Astrocyte of the cerebellum (primary cell): ENCODE measurements around the gene TEPSIN.
A peak's percentile ranks its signal among the peaks of the same experiment; 100 is the strongest.

Source experiments
- DNase-seq: peaks from one replicate; pipeline ENCODE4 v3.0.0-alpha.2; 2011; ENCODE audit warnings: low read depth
- H3K4me3 ChIP-seq: 2 replicates; pipeline ENCODE4 v1.5.1; 2011; ENCODE audit warnings: mild to moderate bottlenecking, low read depth, low read length, moderate library complexity
- CTCF ChIP-seq: IDR thresholded peaks from 2 replicates; pipeline ENCODE4 v1.5.1; 2012; ENCODE audit warnings: low read length, low read depth, moderate library complexity, mild to moderate bottlenecking; ENCODE audit errors: missing control alignments
- in situ Hi-C: cut with HindIII; loops from 2 replicates; pipeline ENCODE4 v1.10.0; 2017; ENCODE audit warnings: low sequenced_read_pairs

The TEPSIN gene

GRCh38 chr17:81261096-81261495 is 22.2 kb upstream of the TEPSIN start:
- no peak overlapping the region for H3K4me3 ChIP-seq
- DNase-seq: no peak
- TF ChIP-seq CTCF: no peak
- in situ Hi-C loops: no loop called here

- in situ Hi-C loops: no loop called here
- no peak for TF ChIP-seq CTCF
- DNase-seq: no peak
- H3K4me3 ChIP-seq: no peak overlapping the region
Observed at GRCh38 chr17:81260641-81261040, 21.8 kb upstream of the TEPSIN start.

GRCh38 chr17:81260171-81260570 is 21.3 kb upstream of the TEPSIN start:
- DNase-seq: no peak
- no peak overlapping the region for H3K4me3 ChIP-seq
- TF ChIP-seq CTCF: no peak
- in situ Hi-C loops: no loop called here

GRCh38 chr17:81259058-81259605 is 20.3 kb upstream of the TEPSIN start:
- in situ Hi-C loops: no loop called here
- DNase-seq: no peak
- TF ChIP-seq CTCF: no peak
- no peak overlapping the region for H3K4me3 ChIP-seq

GRCh38 chr17:81258292-81258691 is 19.4 kb upstream of the TEPSIN start:
- H3K4me3 ChIP-seq: no peak overlapping the region
- peak; percentile 4 for TF ChIP-seq CTCF
- no peak for DNase-seq
- in situ Hi-C loops: no loop called here

GRCh38 chr17:81257533-81257932 is 18.7 kb upstream of the TEPSIN start:
- no peak overlapping the region for H3K4me3 ChIP-seq
- in situ Hi-C loops: no loop called here
- DNase-seq: no peak
- no peak for TF ChIP-seq CTCF

GRCh38 chr17:81256616-81257015 is 17.8 kb upstream of the TEPSIN start:
- DNase-seq: no peak
- in situ Hi-C loops: no loop called here
- no peak overlapping the region for H3K4me3 ChIP-seq
- TF ChIP-seq CTCF: no peak
